Measurements from ENCODE around the gene FAM43B.

FAM43B gene

GRCh38 chr1:20538227-20538626, 14.1 kb upstream of the FAM43B start:
- Histone ChIP-seq H3K4me3 (ENCODE audit: insufficient read length, low read depth) (no peak overlapping the region), H3K4me1 (ENCODE audit: insufficient read depth, insufficient read length) (no peaks in the 10 kb centered on the region), H3K36me3 (ENCODE audit: insufficient read depth, insufficient read length, low read length) (no peaks in the 10 kb centered on the region), H3K9ac (ENCODE audit: insufficient read length, low read depth) (no peak overlapping the region), H3K27me3 (ENCODE audit: insufficient read depth, insufficient read length) (peaks cover 2% of the 10 kb centered on the region), H3K9me3 (ENCODE audit: insufficient read depth, low read length) (no peaks in the 10 kb centered on the region)
- DNase-seq (ENCODE audit: low read depth, low spot score): no peak
- TF ChIP-seq YY1 (IDR thresholded peaks at IDR 0.05; ENCODE audit: insufficient read depth, insufficient read length): no peak

DNA sequence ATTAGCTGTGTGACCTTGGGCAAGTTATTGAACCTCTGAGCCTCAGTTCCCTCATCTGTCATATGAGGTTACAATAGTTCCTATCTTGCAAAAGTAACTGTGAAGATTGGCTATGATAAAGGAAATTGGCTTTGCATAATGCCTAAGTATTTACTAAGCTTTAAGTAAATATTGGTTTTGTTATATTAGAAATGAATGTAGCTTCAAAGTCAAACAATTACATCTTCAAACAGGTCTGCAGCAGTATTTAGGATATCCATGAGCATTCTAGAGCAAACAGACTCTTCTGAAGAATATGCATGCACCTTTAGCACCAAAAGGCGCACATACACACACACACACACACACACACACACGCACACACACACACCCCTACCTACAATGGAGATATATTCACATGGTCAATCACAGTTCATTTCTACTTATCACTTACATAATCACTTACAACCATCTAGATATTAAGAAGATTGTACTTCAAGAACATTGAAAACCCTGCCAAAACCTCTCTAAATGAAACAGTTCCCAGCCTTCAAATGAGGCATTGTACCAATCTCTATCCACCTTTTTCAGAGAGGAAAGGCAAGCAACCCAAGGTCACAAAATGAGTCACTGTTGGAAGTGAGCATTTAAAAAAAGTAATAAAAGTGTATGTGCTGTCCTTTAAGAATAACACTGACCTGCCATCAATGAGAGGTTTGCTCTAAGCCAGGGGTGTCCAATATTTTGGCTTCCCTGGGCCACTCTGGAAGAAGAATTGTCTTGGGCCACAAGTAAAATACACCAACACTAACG, 13.4 kb upstream of the FAM43B start:
- H3K9ac ChIP-seq (ENCODE audit: insufficient read length, low read depth): no peak overlapping the region
- TF ChIP-seq ZNF274 (IDR thresholded peaks at IDR 0.05; ENCODE audit: low read depth, low read length): no peak
- no peak for TF ChIP-seq YY1 (IDR thresholded peaks at IDR 0.05; ENCODE audit: insufficient read depth, insufficient read length)
- no peak for TF ChIP-seq SUZ12 (IDR thresholded peaks at IDR 0.05; ENCODE audit: extremely low read depth, insufficient read depth, insufficient read length)
- H3K4me3 ChIP-seq (ENCODE audit: insufficient read length, low read depth): no peak overlapping the region
- H3K9me3 ChIP-seq (ENCODE audit: insufficient read depth, low read length): no peaks in the 10 kb centered on the region
- no peaks in the 10 kb centered on the region for H3K36me3 ChIP-seq (ENCODE audit: insufficient read depth, insufficient read length, low read length)
- H3K4me1 ChIP-seq (ENCODE audit: insufficient read depth, insufficient read length): no peaks in the 10 kb centered on the region
- no peak for DNase-seq (ENCODE audit: low read depth, low spot score)
- H3K27me3 ChIP-seq (ENCODE audit: insufficient read depth, insufficient read length): peaks cover 2% of the 10 kb centered on the region

- Histone ChIP-seq H3K4me1 (ENCODE audit: insufficient read depth, insufficient read length) (no peaks in the 10 kb centered on the region), H3K27me3 (ENCODE audit: insufficient read depth, insufficient read length) (peaks cover 2% of the 10 kb centered on the region), H3K9ac (ENCODE audit: insufficient read length, low read depth) (no peak overlapping the region), H3K36me3 (ENCODE audit: insufficient read depth, insufficient read length, low read length) (no peaks in the 10 kb centered on the region), H3K4me3 (ENCODE audit: insufficient read length, low read depth) (no peak overlapping the region), H3K9me3 (ENCODE audit: insufficient read depth, low read length) (no peaks in the 10 kb centered on the region)
- TF ChIP-seq YY1 (IDR thresholded peaks at IDR 0.05; ENCODE audit: insufficient read depth, insufficient read length) (no peak), SUZ12 (IDR thresholded peaks at IDR 0.05; ENCODE audit: extremely low read depth, insufficient read depth, insufficient read length) (no peak), ZNF274 (IDR thresholded peaks at IDR 0.05; ENCODE audit: low read depth, low read length) (no peak)
- no peak for DNase-seq (ENCODE audit: low read depth, low spot score)
Observed at GRCh38 chr1:20540281-20540680, 12.1 kb upstream of the FAM43B start.

GRCh38 chr1:20546637-20547036, 5.7 kb upstream of the FAM43B start:
- Histone ChIP-seq H3K9ac (ENCODE audit: insufficient read length, low read depth) (no peak overlapping the region), H3K27me3 (ENCODE audit: insufficient read depth, insufficient read length) (no peaks in the 10 kb centered on the region), H3K9me3 (ENCODE audit: insufficient read depth, low read length) (no peaks in the 10 kb centered on the region), H3K36me3 (ENCODE audit: insufficient read depth, insufficient read length, low read length) (no peaks in the 10 kb centered on the region), H3K4me1 (ENCODE audit: insufficient read depth, insufficient read length) (no peaks in the 10 kb centered on the region), H3K4me3 (ENCODE audit: insufficient read length, low read depth) (no peak overlapping the region)
- DNase-seq (ENCODE audit: low read depth, low spot score): no peak
- TF ChIP-seq ZNF274 (IDR thresholded peaks at IDR 0.05; ENCODE audit: low read depth, low read length) (no peak), YY1 (IDR thresholded peaks at IDR 0.05; ENCODE audit: insufficient read depth, insufficient read length) (no peak), SUZ12 (IDR thresholded peaks at IDR 0.05; ENCODE audit: extremely low read depth, insufficient read depth, insufficient read length) (no peak)

- Histone ChIP-seq H3K27me3 (ENCODE audit: insufficient read depth, insufficient read length) (peaks cover 30% of the 10 kb centered on the region), H3K36me3 (ENCODE audit: insufficient read depth, insufficient read length, low read length) (no peaks in the 10 kb centered on the region), H3K9me3 (ENCODE audit: insufficient read depth, low read length) (no peaks in the 10 kb centered on the region), H3K4me3 (ENCODE audit: insufficient read length, low read depth) (no peak overlapping the region), H3K9ac (ENCODE audit: insufficient read length, low read depth) (no peak overlapping the region), H3K4me1 (ENCODE audit: insufficient read depth, insufficient read length) (peaks cover 3% of the 10 kb centered on the region)
- TF ChIP-seq YY1 (IDR thresholded peaks at IDR 0.05; ENCODE audit: insufficient read depth, insufficient read length) (no peak), SUZ12 (IDR thresholded peaks at IDR 0.05; ENCODE audit: extremely low read depth, insufficient read depth, insufficient read length) (no peak), ZNF274 (IDR thresholded peaks at IDR 0.05; ENCODE audit: low read depth, low read length) (no peak)
- DNase-seq (ENCODE audit: low read depth, low spot score): no peak
Observed at GRCh38 chr1:20551161-20551560, 1.2 kb upstream of the FAM43B start.

DNA sequence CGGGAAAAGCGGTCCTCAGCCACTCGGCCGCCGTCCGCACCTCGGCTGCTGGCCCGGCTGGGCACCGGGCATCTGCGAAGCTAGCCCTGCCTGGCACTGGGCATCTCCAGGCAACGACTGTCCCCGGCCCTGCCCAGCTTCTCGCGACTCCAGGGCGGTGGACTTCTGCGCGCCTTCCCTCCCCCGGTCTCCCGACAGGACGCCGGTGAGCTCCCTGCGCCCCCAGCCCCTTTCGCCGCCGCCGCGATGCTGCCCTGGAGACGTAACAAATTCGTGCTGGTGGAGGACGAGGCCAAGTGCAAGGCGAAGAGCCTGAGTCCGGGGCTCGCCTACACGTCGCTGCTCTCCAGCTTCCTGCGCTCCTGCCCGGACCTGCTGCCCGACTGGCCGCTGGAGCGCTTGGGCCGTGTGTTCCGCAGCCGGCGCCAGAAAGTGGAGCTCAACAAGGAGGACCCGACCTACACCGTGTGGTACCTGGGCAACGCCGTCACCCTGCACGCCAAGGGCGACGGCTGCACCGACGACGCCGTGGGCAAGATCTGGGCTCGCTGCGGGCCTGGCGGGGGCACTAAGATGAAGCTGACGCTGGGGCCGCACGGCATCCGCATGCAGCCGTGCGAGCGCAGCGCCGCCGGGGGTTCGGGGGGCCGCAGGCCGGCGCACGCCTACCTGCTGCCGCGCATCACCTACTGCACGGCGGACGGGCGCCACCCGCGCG, 514 bp downstream of the FAM43B start:
- H3K4me3 ChIP-seq (ENCODE audit: insufficient read length, low read depth): peak overlapping the region; percentile 59
- no peaks in the 10 kb centered on the region for H3K9me3 ChIP-seq (ENCODE audit: insufficient read depth, low read length)
- TF ChIP-seq YY1 (IDR thresholded peaks at IDR 0.05; ENCODE audit: insufficient read depth, insufficient read length): no peak
- TF ChIP-seq ZNF274 (IDR thresholded peaks at IDR 0.05; ENCODE audit: low read depth, low read length): no peak
- no peak for TF ChIP-seq SUZ12 (IDR thresholded peaks at IDR 0.05; ENCODE audit: extremely low read depth, insufficient read depth, insufficient read length)
- H3K4me1 ChIP-seq (ENCODE audit: insufficient read depth, insufficient read length): peaks cover 3% of the 10 kb centered on the region
- peaks cover 30% of the 10 kb centered on the region for H3K27me3 ChIP-seq (ENCODE audit: insufficient read depth, insufficient read length)
- no peak for DNase-seq (ENCODE audit: low read depth, low spot score)
- peak overlapping the region; percentile 77 for H3K9ac ChIP-seq (ENCODE audit: insufficient read length, low read depth)
- H3K36me3 ChIP-seq (ENCODE audit: insufficient read depth, insufficient read length, low read length): no peaks in the 10 kb centered on the region

DNA sequence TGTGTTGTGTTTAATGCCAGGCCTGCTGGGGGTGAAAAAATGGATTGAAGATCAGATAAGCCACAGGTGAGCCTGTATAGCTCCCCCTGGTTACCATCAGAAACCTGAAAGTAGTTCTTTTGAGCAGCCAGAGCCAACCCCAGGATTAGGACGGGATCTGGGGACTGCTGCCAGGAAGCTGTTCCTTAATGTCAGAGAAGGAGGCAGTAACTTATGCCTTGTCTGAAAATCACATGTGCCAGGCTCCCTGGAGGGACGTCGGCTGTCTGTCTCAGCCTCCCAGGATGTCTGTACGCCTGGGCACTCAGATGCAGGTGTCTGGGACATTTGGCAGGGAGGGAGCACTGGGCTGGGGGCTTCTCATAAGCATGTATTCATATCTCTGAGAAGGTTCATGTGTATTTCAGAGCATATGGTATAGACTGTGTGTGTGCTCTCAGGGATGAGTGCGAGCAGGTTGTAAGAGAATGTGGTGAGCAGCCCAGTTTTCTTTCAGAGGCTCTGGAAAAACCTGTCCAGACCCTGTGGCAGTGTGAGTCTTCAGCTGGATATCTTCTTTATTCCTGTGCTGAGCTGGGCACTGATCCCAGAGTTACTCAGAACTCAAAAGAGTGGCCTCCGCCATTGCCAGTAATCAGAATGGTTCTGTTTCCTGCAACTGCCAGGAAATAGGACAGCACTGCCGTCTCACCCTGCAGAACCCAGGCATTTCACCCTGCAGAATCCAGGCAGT, 2.8 kb downstream of the FAM43B start:
- H3K27me3 ChIP-seq (ENCODE audit: insufficient read depth, insufficient read length): peaks cover 30% of the 10 kb centered on the region
- DNase-seq (ENCODE audit: low read depth, low spot score): no peak

More for the DNA sequence above, 2.8 kb downstream of the FAM43B start:
- TF ChIP-seq SUZ12 (IDR thresholded peaks at IDR 0.05; ENCODE audit: extremely low read depth, insufficient read depth, insufficient read length): no peak
- no peak for TF ChIP-seq ZNF274 (IDR thresholded peaks at IDR 0.05; ENCODE audit: low read depth, low read length)
- TF ChIP-seq YY1 (IDR thresholded peaks at IDR 0.05; ENCODE audit: insufficient read depth, insufficient read length): no peak
- H3K36me3 ChIP-seq (ENCODE audit: insufficient read depth, insufficient read length, low read length): no peaks in the 10 kb centered on the region
- H3K4me3 ChIP-seq (ENCODE audit: insufficient read length, low read depth): no peak overlapping the region
- H3K9me3 ChIP-seq (ENCODE audit: insufficient read depth, low read length): no peaks in the 10 kb centered on the region
- peaks cover 3% of the 10 kb centered on the region for H3K4me1 ChIP-seq (ENCODE audit: insufficient read depth, insufficient read length)
- H3K9ac ChIP-seq (ENCODE audit: insufficient read length, low read depth): no peak overlapping the region

All from NT2/D1 (cell line).